Activated gamma-delta T cell treated with anti-CD3 and anti-CD28 coated beads, Interleukin-2, amount 50 U/mL, for 16 hours (primary cell): ENCODE results near the gene CSNK1A1L.
"Not testable (repeated sequence)": the region's sequence is repeated elsewhere in the genome, so short reads cannot be mapped to it uniquely, and the experiment has no call there.

Source experiments
- DNase-seq: peaks from one replicate; pipeline ENCODE4 v3.0.0-alpha.2; 2020; ENCODE audit warnings: low read depth

Gene CSNK1A1L

GRCh38 chr13:37058910-37059847, 46.3 kb downstream of the CSNK1A1L start, which contains the start of gene SUPT20H:
TSS of gene SUPT20H (minus strand) at chr13:37059688. CDS start at chr13:37051490, 8,198 bp downstream.
- DNase-seq = peak; percentile 93

- DNase-seq = not testable (repeated sequence)
These were observed 49.2 kb downstream of the CSNK1A1L start for GRCh38 chr13:37056228-37056627.
